ENCODE data around the gene HIGD1A.

The HIGD1A gene

GRCh38 chr3:42804106-42804830 is at the start of gene HIGD1A:
HIGD1A (minus strand) TSS chr3:42804490; CDS start chr3:42794253, 10,237 bp downstream.
- peak; percentile 86 to 91 (median 90) for DNase-seq (ENCODE audit: low read depth in 3 of 3)

GRCh38 chr3:42853739-42854302 is 49.5 kb upstream of the HIGD1A start:
- no peak for DNase-seq (ENCODE audit: low read depth in 3 of 3)

GRCh38 chr3:42853056-42853455 is 48.8 kb upstream of the HIGD1A start:
- no peak for DNase-seq (ENCODE audit: low read depth in 3 of 3)

- no peak for DNase-seq (ENCODE audit: low read depth in 3 of 3)
Measured at GRCh38 chr3:42852441-42852840, 48.2 kb upstream of the HIGD1A start.

GRCh38 chr3:42851228-42851834 is 47.0 kb upstream of the HIGD1A start:
- no peak for DNase-seq (ENCODE audit: low read depth in 3 of 3)

- no peak for DNase-seq (ENCODE audit: low read depth in 3 of 3)
Measured at GRCh38 chr3:42850263-42850662, 46.0 kb upstream of the HIGD1A start.

GRCh38 chr3:42849017-42849416 is 44.7 kb upstream of the HIGD1A start:
- no peak for DNase-seq (ENCODE audit: low read depth in 3 of 3)

GRCh38 chr3:42847731-42848130 is 43.4 kb upstream of the HIGD1A start:
- no peak for DNase-seq (ENCODE audit: low read depth in 3 of 3)

- no peak for DNase-seq (ENCODE audit: low read depth in 3 of 3)
Measured at GRCh38 chr3:42846685-42847522, 42.6 kb upstream of the HIGD1A start.

- DNase-seq (ENCODE audit: low read depth in 3 of 3): no peak
Measured at GRCh38 chr3:42844815-42845214, 40.5 kb upstream of the HIGD1A start.

GRCh38 chr3:42844412-42844713 is 40.1 kb upstream of the HIGD1A start:
- no peak for DNase-seq (ENCODE audit: low read depth in 3 of 3)

- no peak for DNase-seq (ENCODE audit: low read depth in 3 of 3)
Measured at GRCh38 chr3:42843713-42844411, 39.6 kb upstream of the HIGD1A start.

- DNase-seq (ENCODE audit: low read depth in 3 of 3): no peak
Measured at GRCh38 chr3:42841332-42841731, 37.0 kb upstream of the HIGD1A start.

GRCh38 chr3:42839616-42840015 is 35.3 kb upstream of the HIGD1A start:
- no peak for DNase-seq (ENCODE audit: low read depth in 3 of 3)

- DNase-seq (ENCODE audit: low read depth in 3 of 3): no peak
Measured at GRCh38 chr3:42838571-42838970, 34.3 kb upstream of the HIGD1A start.

- no peak for DNase-seq (ENCODE audit: low read depth in 3 of 3)
Measured at GRCh38 chr3:42836150-42837123, 32.1 kb upstream of the HIGD1A start.

GRCh38 chr3:42831321-42831713 is 27.0 kb upstream of the HIGD1A start:
- DNase-seq (ENCODE audit: low read depth in 3 of 3): peak; percentile 60 to 84 (median 70)

- no peak for DNase-seq (ENCODE audit: low read depth in 3 of 3)
Measured at GRCh38 chr3:42830437-42831320, 26.4 kb upstream of the HIGD1A start.

- DNase-seq (ENCODE audit: low read depth in 3 of 3): no peak
Measured at GRCh38 chr3:42829628-42830436, 25.5 kb upstream of the HIGD1A start.
